ENCODE measurements around the gene DYRK1B. TPM values are rescaled to one million over a fixed set of nuclear protein-coding genes. Genes with fewer than 3 reads are reported as not detected.

Gene DYRK1B
- polyA plus RNA-seq, 1 experiment, result 8.4 TPM

- POLR2A ChIA-PET, result no interaction called here
Observed at GRCh38 chr19:39795001-39795400, 39.0 kb downstream of the DYRK1B start.

GRCh38 chr19:39792999-39793546 is 40.9 kb downstream of the DYRK1B start:
- H3K36me3 ChIP-seq (ENCODE audit: control insufficient read depth, insufficient read depth, low read length), result no peaks in the 10 kb centered on the region
- H3K27me3 ChIP-seq (ENCODE audit: control insufficient read depth, insufficient read depth, low read length), result no peaks in the 10 kb centered on the region; the same call in 1 of the 2 replicates
- CTCF ChIA-PET, result interaction anchor here (0.6 to 7.3 kb wide), 19 partner anchors 9 to 375 kb away, joined by 3 to 104 read pairs (median 5); partner anchors contain the start of genes DYRK1B, FBL and PSMC4
- peak overlapping the region; percentile 58 for H3K4me3 ChIP-seq (ENCODE audit: low read depth, low read length)
- DNase-seq (ENCODE audit: low read depth), result peak; percentile 19
- peak; percentile 98 for TF ChIP-seq CTCF (IDR thresholded peaks at IDR 0.05; ENCODE audit: insufficient read depth, low read depth, low read length)
- POLR2A ChIA-PET, result no interaction called here

More at GRCh38 chr19:39795001-39795400, 39.0 kb downstream of the DYRK1B start:
- DNase-seq (ENCODE audit: low read depth), result no peak
- no peak overlapping the region for H3K4me3 ChIP-seq (ENCODE audit: low read depth, low read length)
- no peaks in the 10 kb centered on the region for H3K36me3 ChIP-seq (ENCODE audit: control insufficient read depth, insufficient read depth, low read length)
- H3K27me3 ChIP-seq (ENCODE audit: control insufficient read depth, insufficient read depth, low read length), result no peaks in the 10 kb centered on the region; the same call in 1 of the 2 replicates
- CTCF ChIA-PET, result interaction anchor here (0.9 to 2.3 kb wide), 5 partner anchors 18 to 51 kb away, joined by 3 to 18 read pairs (median 4); partner anchors contain the start of gene FBL
- TF ChIP-seq CTCF (IDR thresholded peaks at IDR 0.05; ENCODE audit: insufficient read depth, low read depth, low read length), result no peak

GRCh38 chr19:39788244-39788643 is 45.7 kb downstream of the DYRK1B start:
- Histone ChIP-seq H3K4me3 (ENCODE audit: low read depth, low read length) (no peak overlapping the region), H3K27me3 (ENCODE audit: control insufficient read depth, insufficient read depth, low read length) (no peaks in the 10 kb centered on the region), H3K36me3 (ENCODE audit: control insufficient read depth, insufficient read depth, low read length) (no peaks in the 10 kb centered on the region)
- ChIA-PET CTCF (interaction anchor here (7.3 kb wide), 1 partner anchor 56 kb away, joined by 104 read pairs; the partner anchor contains the start of gene FBL), POLR2A (no interaction called here)
- no peak for TF ChIP-seq CTCF (IDR thresholded peaks at IDR 0.05; ENCODE audit: insufficient read depth, low read depth, low read length)
- no peak for DNase-seq (ENCODE audit: low read depth)

GRCh38 chr19:39780894-39781293 is 53.1 kb downstream of the DYRK1B start:
- no peak overlapping the region for H3K4me3 ChIP-seq (ENCODE audit: low read depth, low read length)
- no peak for DNase-seq (ENCODE audit: low read depth)
- no peak for TF ChIP-seq CTCF (IDR thresholded peaks at IDR 0.05; ENCODE audit: insufficient read depth, low read depth, low read length)
- no peaks in the 10 kb centered on the region for H3K27me3 ChIP-seq (ENCODE audit: control insufficient read depth, insufficient read depth, low read length)
- POLR2A ChIA-PET, result no interaction called here
- CTCF ChIA-PET, result interaction anchor here (1.6 to 2.1 kb wide), 4 partner anchors 12 to 63 kb away, joined by 4 to 13 read pairs (median 7); no protein-coding TSS in a partner anchor
- H3K36me3 ChIP-seq (ENCODE audit: control insufficient read depth, insufficient read depth, low read length), result no peaks in the 10 kb centered on the region

GRCh38 chr19:39778763-39779162 is 55.2 kb downstream of the DYRK1B start, which contains the start of gene LEUTX:
Gene LEUTX, plus strand, starts transcription at chr19:39778854. Its CDS starts 67 bp downstream, at chr19:39778921.
- H3K27me3 ChIP-seq (ENCODE audit: control insufficient read depth, insufficient read depth, low read length), result no peaks in the 10 kb centered on the region
- POLR2A ChIA-PET, result no interaction called here
- no peak for TF ChIP-seq CTCF (IDR thresholded peaks at IDR 0.05; ENCODE audit: insufficient read depth, low read depth, low read length)
- no peaks in the 10 kb centered on the region for H3K36me3 ChIP-seq (ENCODE audit: control insufficient read depth, insufficient read depth, low read length)
- H3K4me3 ChIP-seq (ENCODE audit: low read depth, low read length), result no peak within 1 kb of the TSS
- CTCF ChIA-PET, result interaction anchor here (0.9 kb wide), 1 partner anchor 14 kb away, joined by 3 read pairs; no protein-coding TSS in a partner anchor
- DNase-seq (ENCODE audit: low read depth), result no peak

Small RNA genes within 50 kb of the gene (small RNA-seq; reads per million reads assigned to genes)
- not detected for gene MIR6719 (ENCODE audit: insufficient read length, low read depth, low replicate concordance)

Other genes starting within 250 kb of the DYRK1B start
- gene LGALS13, start 231.6 kb downstream of the DYRK1B start, polyA plus RNA-seq (2011; rRNA removed), result not detected in 2 replicates
- not detected in 2 replicates for gene LGALS16, start 178.2 kb downstream of the DYRK1B start, polyA plus RNA-seq (2011; rRNA removed)
- not detected in 2 replicates for gene LGALS14, start 129.7 kb downstream of the DYRK1B start, polyA plus RNA-seq (2011; rRNA removed)
- gene CLC, start 96.1 kb downstream of the DYRK1B start, polyA plus RNA-seq (2011; rRNA removed), result not detected in 2 replicates
- not detected in 2 replicates for gene LEUTX, start 55.3 kb downstream of the DYRK1B start, polyA plus RNA-seq (2011; rRNA removed)
- gene FBL, start 12.2 kb upstream of the DYRK1B start, polyA plus RNA-seq (2011; rRNA removed), result 228 and 372 TPM in 2 replicates
- gene FCGBP, start 100.5 kb upstream of the DYRK1B start, polyA plus RNA-seq (2011; rRNA removed), result 0.01 TPM in 1 of 2 replicates, not detected in the other
- gene PSMC4, start 137.0 kb upstream of the DYRK1B start, polyA plus RNA-seq (2011; rRNA removed), result 71.5 and 105 TPM in 2 replicates
- 1.4 and 1.9 TPM in 2 replicates for gene ZNF546, start 162.9 kb upstream of the DYRK1B start, polyA plus RNA-seq (2011; rRNA removed)
- 2.3 and 7.4 TPM in 2 replicates for gene ZNF780B, start 222.1 kb upstream of the DYRK1B start, polyA plus RNA-seq (2011; rRNA removed)

Data from BJ (cell line).